Activated CD8-positive, alpha-beta T cell treated with anti-CD3 and anti-CD28 coated beads for 36 hours (primary cell): ENCODE measurements around the gene FKBP4. TPM values are rescaled to one million over a fixed set of nuclear protein-coding genes. Genes with fewer than 3 reads are reported as not detected.

ENCODE experiments used
- ATAC-seq: fragments of 200-7000 bp; cut with Tn5 transposase; one replicate; pipeline ENCODE4 v1.10.0; 2021; ENCODE audit warnings: mild to moderate bottlenecking, moderate library complexity
- CTCF ChIA-PET: fragments of 350-600 bp; sonication (Branson Sonifier 250); formaldehyde crosslinking; loops from one replicate; lab custom pipeline; 2021; ENCODE audit warnings: antibody characterized with exemption; lab: Charles Lee
- POLR2A ChIA-PET: fragments of 350-600 bp; sonication (Branson Sonifier 250); formaldehyde crosslinking; loops from one replicate; lab custom pipeline; 2021; ENCODE audit warnings: antibody characterized with exemption; lab: Charles Lee
- DNase-seq: peaks from one replicate; pipeline ENCODE4 v3.0.0-alpha.2; 2020
- H3K27ac Mint-ChIP-seq: one replicate; pipeline ENCODE4 v1.8.0; 2021; ENCODE audit warnings: mild to moderate bottlenecking, mixed read lengths
- H3K27me3 Mint-ChIP-seq: one replicate; pipeline ENCODE4 v1.8.0; 2021; ENCODE audit warnings: mixed read lengths
- H3K36me3 Mint-ChIP-seq: one replicate; pipeline ENCODE4 v1.8.0; 2021; ENCODE audit warnings: low read depth, mixed read lengths
- H3K4me1 Mint-ChIP-seq: one replicate; pipeline ENCODE4 v1.8.0; 2021; ENCODE audit warnings: low read depth, mixed read lengths
- H3K4me3 Mint-ChIP-seq: one replicate; pipeline ENCODE4 v1.8.0; 2021; ENCODE audit warnings: mild to moderate bottlenecking, moderate library complexity, mixed read lengths
- H3K9me3 Mint-ChIP-seq: one replicate; pipeline ENCODE4 v1.8.0; 2021; ENCODE audit warnings: mixed read lengths
- CTCF ChIP-seq: fragments of 200-600 bp; IDR thresholded peaks from one replicate; pipeline ENCODE4 v1.8.0; 2022; ENCODE audit warnings: antibody characterized with exemption, mild to moderate bottlenecking
- intact Hi-C: fragments of 100-400 bp; cut with micrococcal nuclease; formaldehyde crosslinking; loops from one replicate; pipeline ENCODE4 v1.10.0; 2022
- total RNA-seq, 2 experiments: library from RNA; stranded (reverse); gene quantifications; one replicate each; pipeline ENCODE4 v1.2.3, GENCODE V29; 2021

FKBP4 gene
- total RNA-seq, 2 experiments from 2014 or later = 206 to 219 TPM

- ChIA-PET CTCF (interaction anchor here (1.0 kb wide), 1 partner anchor 23 kb away, joined by 3 read pairs; no protein-coding TSS in a partner anchor), POLR2A (no interaction called here)
- H3K4me3 Mint-ChIP-seq = no peak overlapping the region
- no peaks in the 10 kb centered on the region for H3K27me3 Mint-ChIP-seq
- DNase-seq (no peak), ATAC-seq (no peak)
- H3K4me1 Mint-ChIP-seq = no peaks in the 10 kb centered on the region
- H3K36me3 Mint-ChIP-seq = peaks cover 3% of the 10 kb centered on the region
- H3K27ac Mint-ChIP-seq = no peak overlapping the region
- no peak for TF ChIP-seq CTCF
- intact Hi-C loops = loop anchor here (10.0 kb wide), 1 partner anchor 193 kb away; no protein-coding TSS in a partner anchor
- H3K9me3 Mint-ChIP-seq = no peaks in the 10 kb centered on the region
Measured at GRCh38 chr12:2851931-2852330, 57.2 kb downstream of the FKBP4 start.

- intact Hi-C loops = loop anchor here (10.0 kb wide), 1 partner anchor 191 kb away; no protein-coding TSS in a partner anchor
- no peaks in the 10 kb centered on the region for H3K9me3 Mint-ChIP-seq
- TF ChIP-seq CTCF = peak; percentile 67
- no peak overlapping the region for H3K27ac Mint-ChIP-seq
- H3K4me1 Mint-ChIP-seq = no peaks in the 10 kb centered on the region
- no peak overlapping the region for H3K4me3 Mint-ChIP-seq
- ChIA-PET CTCF (interaction anchor here (0.6 to 2.4 kb wide), 20 partner anchors 9 to 206 kb away, joined by 3 to 25 read pairs (median 4); partner anchors contain the start of genes FOXM1 and RHNO1), POLR2A (interaction anchor here (0.8 to 1.2 kb wide), 2 partner anchors 8 to 13 kb away, joined by 3 read pairs; no protein-coding TSS in a partner anchor)
- H3K36me3 Mint-ChIP-seq = peaks cover 6% of the 10 kb centered on the region
- no peaks in the 10 kb centered on the region for H3K27me3 Mint-ChIP-seq
- DNase-seq = peak; percentile 65
- ATAC-seq = peak; percentile 78
Measured at GRCh38 chr12:2853626-2854025, 58.9 kb downstream of the FKBP4 start.

Other genes with a start within 250 kb of the FKBP4 start
- 10 to 100 TPM; 25.4 to 25.8 TPM for gene ITFG2, start 17.7 kb downstream of the FKBP4 start, total RNA-seq
- not detected for gene NRIP2, start 40.1 kb downstream of the FKBP4 start, total RNA-seq
- gene TEX52, start 62.1 kb downstream of the FKBP4 start, total RNA-seq = under 1 TPM; 0.29 to 0.36 TPM
- gene FOXM1, start 82.2 kb downstream of the FKBP4 start, total RNA-seq = 10 to 100 TPM; 64.4 to 64.8 TPM
- 10 to 100 TPM; 56.9 to 62.9 TPM for gene RHNO1, start 82.3 kb downstream of the FKBP4 start, total RNA-seq
- 1 to 10 TPM; 5.6 to 6.0 TPM for gene TULP3, start 95.9 kb downstream of the FKBP4 start, total RNA-seq
- 1 to 10 TPM; 4.5 to 4.6 TPM for gene TEAD4, start 164.4 kb downstream of the FKBP4 start, total RNA-seq